Sigmoid colon (tissue), 4 donors: ENCODE measurements around the gene TUBA3E.

Experiments
- EP300 ChIP-seq, 4 donors: sonication (generic); formaldehyde crosslinking; IDR thresholded peaks; one replicate each; pipeline ENCODE4 v1.6.1; 2017; ENCODE audit warnings: antibody characterized with exemption in 4 of 4
- POLR2A ChIP-seq, 2 donors: fragments of 450-650 bp; IDR thresholded peaks; one replicate each; pipeline ENCODE4 v1.6.1; 2016; ENCODE audit warnings: antibody characterized with exemption in 2 of 2, mild to moderate bottlenecking in 2 of 2, moderate library complexity in 2 of 2
- POLR2AphosphoS5 ChIP-seq, 4 donors: sonication (generic); formaldehyde crosslinking; IDR thresholded peaks; one replicate each; pipeline ENCODE4 v1.6.1; 2017; ENCODE audit warnings: antibody characterized with exemption in 4 of 4
- TF ChIP-seq, protein P1 (sequence below), 4 experiments: fragments of 450-650 bp in 3 of 4; fragments of 200-600 bp in 1 of 4; IDR thresholded peaks; one replicate each; pipeline ENCODE4 v1.5.1; 2016 to 2019; ENCODE audit warnings: antibody characterized with exemption in 4 of 4, mild to moderate bottlenecking in 3 of 4, moderate library complexity in 2 of 4

DNA sequence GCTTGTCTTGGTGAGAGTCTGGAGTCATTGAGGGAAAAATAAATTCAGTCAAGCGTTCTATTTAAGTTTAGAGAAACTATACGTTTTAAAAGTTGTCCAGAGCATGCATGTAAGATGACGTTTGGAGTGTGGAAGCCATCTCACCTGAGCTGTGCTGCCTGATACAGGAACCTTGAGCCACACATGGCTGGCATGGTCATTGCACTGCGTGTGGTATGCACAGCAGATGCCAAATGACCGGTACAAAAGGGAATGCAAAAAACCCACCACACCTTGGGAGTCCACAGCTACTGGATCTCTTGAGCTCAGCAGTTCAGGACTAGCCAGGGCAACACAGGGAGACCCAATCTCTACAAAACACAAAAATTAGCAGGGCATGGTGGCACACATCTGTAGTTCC, 11.8 kb downstream of the TUBA3E start:
- no peak for TF ChIP-seq POLR2AphosphoS5 (IDR thresholded peaks at IDR 0.05)
- TF ChIP-seq POLR2A (IDR thresholded peaks at IDR 0.05): no peak
- TF ChIP-seq, protein P1, sequence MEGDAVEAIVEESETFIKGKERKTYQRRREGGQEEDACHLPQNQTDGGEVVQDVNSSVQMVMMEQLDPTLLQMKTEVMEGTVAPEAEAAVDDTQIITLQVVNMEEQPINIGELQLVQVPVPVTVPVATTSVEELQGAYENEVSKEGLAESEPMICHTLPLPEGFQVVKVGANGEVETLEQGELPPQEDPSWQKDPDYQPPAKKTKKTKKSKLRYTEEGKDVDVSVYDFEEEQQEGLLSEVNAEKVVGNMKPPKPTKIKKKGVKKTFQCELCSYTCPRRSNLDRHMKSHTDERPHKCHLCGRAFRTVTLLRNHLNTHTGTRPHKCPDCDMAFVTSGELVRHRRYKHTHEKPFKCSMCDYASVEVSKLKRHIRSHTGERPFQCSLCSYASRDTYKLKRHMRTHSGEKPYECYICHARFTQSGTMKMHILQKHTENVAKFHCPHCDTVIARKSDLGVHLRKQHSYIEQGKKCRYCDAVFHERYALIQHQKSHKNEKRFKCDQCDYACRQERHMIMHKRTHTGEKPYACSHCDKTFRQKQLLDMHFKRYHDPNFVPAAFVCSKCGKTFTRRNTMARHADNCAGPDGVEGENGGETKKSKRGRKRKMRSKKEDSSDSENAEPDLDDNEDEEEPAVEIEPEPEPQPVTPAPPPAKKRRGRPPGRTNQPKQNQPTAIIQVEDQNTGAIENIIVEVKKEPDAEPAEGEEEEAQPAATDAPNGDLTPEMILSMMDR (IDR thresholded peaks at IDR 0.05): no peak
- no peak for TF ChIP-seq EP300 (IDR thresholded peaks at IDR 0.05)
